HEK293T (cell line): ENCODE results near the gene ZNF540.

Experiments
- ELF4 ChIP-seq: fragments of 450-650 bp; IDR thresholded peaks from 2 replicates; pipeline ENCODE4 v1.6.1; 2017; ENCODE audit warnings: antibody characterized with exemption
- FOXM1 ChIP-seq: fragments of 450-650 bp; IDR thresholded peaks from 2 replicates; pipeline ENCODE4 v1.6.1; 2017; ENCODE audit warnings: mild to moderate bottlenecking, borderline replicate concordance
- SUZ12 ChIP-seq: fragments of 450-650 bp; IDR thresholded peaks from 2 replicates; pipeline ENCODE4 v1.6.1; 2016; ENCODE audit warnings: mild to moderate bottlenecking

GRCh38 chr19:37654118-37654517, 59.4 kb downstream of the ZNF540 start:
- TF ChIP-seq ELF4 (no peak), FOXM1 (no peak), SUZ12 (no peak)
